Activated T-helper 1 cell treated with anti-CD3 and anti-CD28 coated beads, Interleukin-12 subunit alpha, Interleukin-12 subunit beta, Interleukin-2, Interleukin-4 antibody, amounts not matched to agents 30 ng/mL and 10 ng/mL and 1 ng/mL, durations not matched to agents 14 hours and 24 hours and 36 hours (primary cell): ENCODE measurements around the gene BABAM2. TPM values are rescaled to one million over a fixed set of nuclear protein-coding genes. Genes with fewer than 3 reads are reported as not detected.

ENCODE experiments used
- DNase-seq: peaks from one replicate; pipeline ENCODE4 v3.0.0; 2021; ENCODE audit warnings: low spot score
- H3K27ac Mint-ChIP-seq: one replicate; pipeline ENCODE4 v1.8.0; 2021; ENCODE audit warnings: mild to moderate bottlenecking, mixed read lengths
- H3K27me3 Mint-ChIP-seq: one replicate; pipeline ENCODE4 v1.8.0; 2022; ENCODE audit warnings: mild to moderate bottlenecking, moderate library complexity, mixed read lengths; ENCODE audit not compliant: insufficient read depth
- H3K36me3 Mint-ChIP-seq: one replicate; pipeline ENCODE4 v1.8.0; 2021; ENCODE audit warnings: low read depth, mixed read lengths
- H3K4me1 Mint-ChIP-seq: one replicate; pipeline ENCODE4 v1.8.0; 2021; ENCODE audit warnings: low read depth, mixed read lengths
- H3K4me3 Mint-ChIP-seq: one replicate; pipeline ENCODE4 v1.8.0; 2021; ENCODE audit warnings: mild to moderate bottlenecking, moderate library complexity, mixed read lengths
- H3K9me3 Mint-ChIP-seq: one replicate; pipeline ENCODE4 v1.8.0; 2021; ENCODE audit warnings: mixed read lengths
- intact Hi-C: fragments of 100-400 bp; cut with micrococcal nuclease; formaldehyde crosslinking; loops from one replicate; pipeline ENCODE4 v1.15.1; 2024
- total RNA-seq: library from RNA; stranded (reverse); gene quantifications from 2 replicates; pipeline ENCODE4 v1.2.3, GENCODE V29; 2022

BABAM2 gene
- total RNA-seq, 1 donor from 2014 or later: 46.6 TPM

DNA sequence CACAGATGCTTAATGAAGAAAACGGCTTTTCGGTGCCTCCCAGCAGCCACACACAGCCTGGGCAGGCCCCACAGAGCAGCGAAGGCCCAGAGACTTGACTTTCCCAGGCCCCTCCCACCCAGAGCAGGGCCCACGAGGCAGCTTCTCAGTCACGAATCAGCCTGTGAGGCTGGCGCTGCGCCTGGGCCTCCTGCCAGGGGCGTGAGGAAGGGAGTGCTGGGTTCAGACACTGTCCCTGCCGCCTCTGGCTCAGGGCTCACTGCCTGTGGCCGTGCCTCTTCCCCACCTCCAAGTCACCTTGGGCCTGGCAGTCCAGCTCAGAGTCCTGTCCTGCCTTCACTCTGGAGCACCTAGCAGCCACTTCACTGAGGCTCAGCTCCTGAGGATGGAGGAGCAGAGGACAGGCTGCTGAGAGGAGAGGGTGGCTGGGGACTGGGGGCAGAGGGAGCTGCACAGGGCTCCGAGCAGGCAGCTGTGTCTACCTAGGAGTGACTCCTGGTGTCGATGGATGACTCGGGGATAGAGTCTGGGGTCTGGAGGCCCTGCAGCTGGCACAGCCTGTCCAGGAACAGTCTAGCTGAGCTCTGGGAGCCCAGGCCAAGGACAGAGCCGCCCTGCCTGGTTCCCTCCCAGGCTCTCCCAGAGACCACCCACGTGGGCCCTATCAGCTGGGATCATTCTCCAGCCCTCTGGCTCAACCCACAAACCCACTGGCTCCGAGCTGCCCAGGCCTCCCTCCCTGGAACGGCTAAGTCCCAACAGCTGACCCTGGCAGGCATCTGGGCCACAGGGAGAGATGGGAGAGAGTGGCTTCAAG, 465.8 kb downstream of the BABAM2 start:
- Mint-ChIP-seq H3K4me1 (peaks cover 22% of the 10 kb centered on the region), H3K4me3 (no peak overlapping the region), H3K27me3 (peaks cover 8% of the 10 kb centered on the region), H3K27ac (no peak overlapping the region), H3K9me3 (no peaks in the 10 kb centered on the region), H3K36me3 (peaks cover 1% of the 10 kb centered on the region)
- DNase-seq: no peak
- intact Hi-C loops: no loop called here

DNA sequence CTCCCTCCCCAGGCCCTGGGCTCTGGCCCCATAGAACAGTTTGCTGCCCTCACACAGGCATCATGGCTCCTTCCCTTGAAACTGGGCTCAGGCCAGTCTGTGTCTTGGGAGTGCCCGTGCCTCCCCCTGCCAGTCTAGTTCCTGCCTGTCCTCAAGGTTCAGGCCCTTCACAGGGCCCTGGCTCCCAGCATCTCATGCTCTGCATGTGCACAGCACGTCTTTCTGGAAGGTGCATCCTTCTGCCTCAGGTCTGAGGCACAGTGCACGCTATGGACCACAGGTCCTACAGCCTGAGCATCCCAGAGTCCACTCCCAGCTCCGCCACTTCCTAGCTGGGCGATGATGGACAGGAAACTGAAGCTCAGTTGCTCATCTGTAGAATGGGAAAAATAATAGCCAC, 466.5 kb downstream of the BABAM2 start:
- H3K4me3 Mint-ChIP-seq: no peak overlapping the region

DNA sequence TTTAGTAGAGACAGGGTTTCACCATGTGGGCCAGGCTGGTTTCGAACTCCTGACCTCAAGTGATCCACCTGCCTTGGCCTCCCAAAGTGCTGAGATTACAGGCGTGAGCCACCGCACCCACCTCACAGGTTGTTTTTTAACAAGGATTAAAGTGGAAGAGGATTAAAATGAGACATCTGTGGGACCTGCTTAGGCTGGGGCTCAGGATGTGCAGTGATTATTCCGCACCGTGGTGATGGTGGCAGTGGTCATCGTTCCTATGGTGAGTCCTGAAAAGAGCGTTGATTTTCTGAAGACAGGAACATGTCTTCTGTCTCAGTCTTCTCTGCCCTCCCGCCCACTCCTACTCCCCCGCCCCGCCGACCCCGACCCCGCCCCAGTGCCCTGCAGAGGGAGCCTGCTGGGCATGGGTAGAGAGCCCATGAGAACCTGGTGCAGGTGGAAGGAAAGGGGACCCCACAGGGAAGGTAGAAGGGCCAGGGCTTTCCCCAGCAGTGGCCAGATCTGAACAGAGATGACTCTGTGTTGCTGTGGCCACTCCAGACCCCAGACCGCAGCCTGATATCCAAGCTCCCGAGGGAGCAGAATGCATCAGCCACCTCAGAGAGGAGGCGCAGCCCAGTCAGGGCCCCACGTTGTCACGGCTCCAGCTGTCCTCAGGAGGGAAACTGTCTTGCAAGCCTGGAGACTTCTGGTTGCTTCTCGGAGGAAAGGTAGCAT, 467.6 kb downstream of the BABAM2 start:
- Mint-ChIP-seq H3K27ac (peak overlapping the region; percentile 96), H3K4me1 (peaks cover 33% of the 10 kb centered on the region), H3K36me3 (peaks cover 5% of the 10 kb centered on the region), H3K4me3 (peak overlapping the region; percentile 15), H3K9me3 (no peaks in the 10 kb centered on the region), H3K27me3 (peaks cover 8% of the 10 kb centered on the region)
- DNase-seq: no peak
- intact Hi-C loops: loop anchor here (2.0 kb wide), 1 partner anchor 105 kb away; no protein-coding TSS in a partner anchor

More for the DNA sequence above, 466.5 kb downstream of the BABAM2 start:
- Mint-ChIP-seq H3K27me3 (peaks cover 8% of the 10 kb centered on the region), H3K27ac (no peak overlapping the region), H3K9me3 (no peaks in the 10 kb centered on the region), H3K36me3 (peaks cover 3% of the 10 kb centered on the region), H3K4me1 (peaks cover 28% of the 10 kb centered on the region)
- intact Hi-C loops: no loop called here
- DNase-seq: no peak

DNA sequence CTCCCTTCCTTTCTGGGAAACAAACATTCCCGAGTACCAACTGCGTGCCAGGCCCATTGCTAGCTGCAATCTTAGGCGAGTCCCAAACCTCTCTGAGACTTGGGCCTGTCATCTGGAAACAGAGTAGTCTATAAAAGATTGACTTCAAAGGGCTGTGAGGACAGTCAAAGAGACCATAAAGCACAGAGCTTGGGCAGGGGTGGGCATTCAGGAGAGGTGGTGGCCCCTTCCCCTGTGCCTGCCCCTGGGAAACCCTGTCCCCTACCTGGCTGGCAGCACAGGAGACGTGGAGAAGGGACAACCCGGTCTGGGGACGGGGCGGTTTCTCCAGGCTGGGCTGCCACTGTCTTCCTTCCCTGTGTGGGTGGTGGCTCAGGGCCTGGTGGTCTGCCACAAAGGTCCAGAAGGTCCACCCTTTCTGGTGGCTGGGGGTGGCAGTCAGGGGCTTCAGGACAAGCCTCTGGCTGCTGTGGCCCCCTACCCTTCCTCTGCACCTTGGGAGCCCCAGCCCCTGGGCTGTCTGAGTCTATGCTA, 468.2 kb downstream of the BABAM2 start:
- peak overlapping the region; percentile 61 for H3K4me3 Mint-ChIP-seq

DNA sequence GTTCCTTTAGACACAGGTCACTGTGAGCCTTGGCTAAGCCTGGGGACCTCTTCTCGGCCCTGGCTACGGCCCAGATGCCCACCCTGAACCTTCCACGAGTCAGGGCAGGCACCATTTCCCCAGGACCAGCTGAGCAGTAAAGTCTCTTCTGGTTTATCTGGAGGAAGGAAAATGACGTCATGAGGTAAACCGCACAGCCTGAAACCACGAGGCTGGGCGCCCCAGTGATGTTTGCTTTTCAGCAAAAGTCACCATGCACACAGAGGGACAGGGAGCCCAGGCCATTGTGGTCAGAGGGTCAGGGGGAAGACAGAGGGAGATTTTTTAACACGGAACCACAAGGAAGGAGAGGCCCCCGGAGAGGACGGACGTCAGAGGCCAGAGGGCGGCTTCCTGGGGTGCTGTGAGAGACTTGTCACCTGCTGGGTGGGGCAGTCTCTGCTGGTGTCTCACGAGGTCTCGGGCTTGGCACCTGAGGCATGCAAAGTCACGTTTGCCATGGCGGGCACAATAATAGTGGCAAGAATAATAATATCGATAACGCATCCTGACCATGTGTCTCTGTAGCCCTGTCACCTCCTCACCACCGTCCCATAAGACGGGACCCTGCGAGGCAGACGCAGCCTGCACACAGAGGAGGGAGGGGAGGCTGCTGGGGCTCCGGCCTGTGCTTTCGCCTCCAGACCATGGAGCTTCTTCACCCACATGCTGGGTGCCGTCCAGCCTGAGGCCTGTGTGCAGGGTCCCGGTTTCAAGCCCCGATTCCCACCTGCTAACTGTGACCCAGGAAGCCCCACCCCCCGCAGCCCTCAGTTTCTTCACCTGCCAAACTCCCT, 468.9 kb downstream of the BABAM2 start:
- peaks cover 5% of the 10 kb centered on the region for H3K36me3 Mint-ChIP-seq
- intact Hi-C loops: loop anchor here (1.0 to 2.0 kb wide), 4 partner anchors 31 to 107 kb away; no protein-coding TSS in a partner anchor
- peaks cover 44% of the 10 kb centered on the region for H3K4me1 Mint-ChIP-seq
- DNase-seq: peak; percentile 84
- peak overlapping the region; percentile 61 for H3K4me3 Mint-ChIP-seq
- H3K27me3 Mint-ChIP-seq: peaks cover 10% of the 10 kb centered on the region
- H3K9me3 Mint-ChIP-seq: no peaks in the 10 kb centered on the region
- peak overlapping the region; percentile 96 for H3K27ac Mint-ChIP-seq

More for the DNA sequence above, 468.2 kb downstream of the BABAM2 start:
- Mint-ChIP-seq H3K36me3 (peaks cover 5% of the 10 kb centered on the region), H3K27me3 (peaks cover 10% of the 10 kb centered on the region), H3K4me1 (peaks cover 37% of the 10 kb centered on the region), H3K27ac (peak overlapping the region; percentile 96), H3K9me3 (no peaks in the 10 kb centered on the region)
- DNase-seq: no peak
- intact Hi-C loops: loop anchor here (1.0 to 2.0 kb wide), 4 partner anchors 32 to 106 kb away; no protein-coding TSS in a partner anchor

DNA sequence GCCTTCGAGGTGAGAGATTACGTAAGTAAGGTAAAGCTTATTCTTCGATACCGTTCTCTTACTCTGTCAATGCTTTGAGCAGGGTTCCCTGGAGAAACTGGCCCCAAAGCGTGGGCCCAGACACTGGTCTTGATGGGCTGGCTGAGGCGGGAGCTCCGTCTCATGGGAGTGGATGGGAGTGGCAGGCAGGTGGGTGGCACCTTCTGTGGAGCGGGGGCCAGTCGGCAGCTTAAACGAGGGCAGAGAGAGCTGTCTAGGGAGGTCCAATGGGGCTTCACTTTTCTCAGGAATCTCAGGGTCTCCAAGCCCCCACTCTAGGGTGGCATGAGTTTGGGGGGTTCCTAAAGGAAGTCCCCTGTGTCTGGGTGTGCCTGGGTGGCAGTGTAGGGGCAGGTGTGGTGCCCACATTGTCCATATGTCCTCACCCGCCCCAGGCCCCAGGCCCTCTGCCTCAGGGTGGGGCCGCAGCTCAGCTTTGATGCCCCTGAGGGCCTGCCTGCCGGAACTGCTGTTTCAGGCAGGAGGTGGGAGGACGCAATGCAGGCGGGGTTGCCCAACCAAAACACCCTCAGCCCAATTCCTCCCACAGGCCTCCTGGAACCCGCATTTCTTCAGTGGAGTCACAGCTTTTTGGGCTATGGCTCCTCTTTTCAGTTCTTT, 469.7 kb downstream of the BABAM2 start:
- peak overlapping the region; percentile 26 for H3K4me3 Mint-ChIP-seq
- intact Hi-C loops: no loop called here
- no peak for DNase-seq

DNA sequence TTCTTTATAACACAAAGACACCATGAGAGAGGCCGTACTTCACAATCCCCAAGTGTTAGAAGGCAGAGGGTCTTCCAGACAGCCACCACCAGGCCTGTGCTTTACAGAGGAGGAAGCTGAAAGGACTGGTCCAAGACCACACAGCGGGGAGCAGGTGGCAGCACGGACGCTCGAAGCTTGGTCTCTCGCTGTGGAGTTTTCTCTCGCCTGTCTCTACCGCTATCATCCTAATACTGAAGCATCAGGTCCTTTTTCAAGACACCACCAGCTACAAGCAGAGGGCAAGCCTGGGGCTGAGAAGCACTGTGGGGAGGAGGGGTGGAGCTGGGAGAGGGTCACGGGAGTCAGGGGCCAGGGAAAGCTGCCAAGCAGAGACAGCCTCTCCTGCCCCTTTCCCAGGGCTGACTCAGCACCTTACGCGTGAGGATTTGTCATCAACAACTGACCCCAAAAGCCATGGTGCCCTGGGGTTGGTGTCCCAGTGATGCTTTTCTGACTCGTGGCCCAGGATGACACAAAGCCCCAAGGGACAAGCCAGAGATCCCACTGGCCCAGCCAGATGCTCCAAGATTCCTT, 470.3 kb downstream of the BABAM2 start:
- intact Hi-C loops: no loop called here
- no peak for DNase-seq
- H3K4me3 Mint-ChIP-seq: no peak overlapping the region
- peak overlapping the region; percentile 31 for H3K27ac Mint-ChIP-seq
- H3K9me3 Mint-ChIP-seq: no peaks in the 10 kb centered on the region
- peaks cover 58% of the 10 kb centered on the region for H3K4me1 Mint-ChIP-seq
- H3K36me3 Mint-ChIP-seq: peaks cover 5% of the 10 kb centered on the region
- H3K27me3 Mint-ChIP-seq: peaks cover 10% of the 10 kb centered on the region

More for the DNA sequence above, 469.7 kb downstream of the BABAM2 start:
- Mint-ChIP-seq H3K27ac (peak overlapping the region; percentile 34), H3K4me1 (peaks cover 52% of the 10 kb centered on the region), H3K36me3 (peaks cover 5% of the 10 kb centered on the region), H3K9me3 (no peaks in the 10 kb centered on the region), H3K27me3 (peaks cover 10% of the 10 kb centered on the region)

DNA sequence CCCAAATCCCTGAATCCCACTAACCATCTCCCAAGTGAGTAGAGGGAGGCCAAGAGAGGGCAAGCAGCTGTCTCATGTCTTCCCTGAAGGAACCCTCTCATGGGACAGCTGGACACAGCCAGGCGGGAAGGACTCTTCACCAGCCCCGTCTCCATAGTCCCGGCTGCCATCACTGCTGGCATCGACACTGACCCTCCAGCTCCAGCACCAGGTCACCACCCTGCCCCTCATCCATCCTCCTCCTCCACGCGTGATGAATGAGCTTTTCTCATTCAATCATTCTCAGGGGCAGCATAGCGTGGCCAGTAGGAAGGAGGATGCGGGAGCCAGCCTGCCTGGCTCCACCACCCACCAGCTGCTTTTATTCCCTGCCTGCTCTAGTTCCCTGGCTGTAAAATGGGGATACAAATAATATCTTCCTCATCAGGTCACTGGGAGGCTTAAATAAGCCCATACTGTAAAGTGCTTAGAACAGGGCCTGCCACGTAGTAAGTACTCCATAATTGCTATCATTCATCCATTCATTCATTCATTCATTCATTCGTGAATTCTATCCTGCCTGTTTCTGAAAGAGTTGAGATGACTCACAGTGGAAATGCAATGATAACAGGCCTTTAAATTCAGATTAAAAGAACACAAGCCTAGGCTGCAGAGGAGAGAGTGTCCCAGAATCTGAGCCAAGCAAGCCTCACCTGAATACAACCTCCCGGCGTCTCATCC, 471.6 kb downstream of the BABAM2 start:
- peaks cover 10% of the 10 kb centered on the region for H3K27me3 Mint-ChIP-seq
- no peak for DNase-seq
- H3K36me3 Mint-ChIP-seq: peaks cover 5% of the 10 kb centered on the region
- no peak overlapping the region for H3K4me3 Mint-ChIP-seq
- H3K9me3 Mint-ChIP-seq: no peaks in the 10 kb centered on the region
- H3K27ac Mint-ChIP-seq: peak overlapping the region; percentile 48
- intact Hi-C loops: no loop called here
- H3K4me1 Mint-ChIP-seq: peaks cover 71% of the 10 kb centered on the region

DNA sequence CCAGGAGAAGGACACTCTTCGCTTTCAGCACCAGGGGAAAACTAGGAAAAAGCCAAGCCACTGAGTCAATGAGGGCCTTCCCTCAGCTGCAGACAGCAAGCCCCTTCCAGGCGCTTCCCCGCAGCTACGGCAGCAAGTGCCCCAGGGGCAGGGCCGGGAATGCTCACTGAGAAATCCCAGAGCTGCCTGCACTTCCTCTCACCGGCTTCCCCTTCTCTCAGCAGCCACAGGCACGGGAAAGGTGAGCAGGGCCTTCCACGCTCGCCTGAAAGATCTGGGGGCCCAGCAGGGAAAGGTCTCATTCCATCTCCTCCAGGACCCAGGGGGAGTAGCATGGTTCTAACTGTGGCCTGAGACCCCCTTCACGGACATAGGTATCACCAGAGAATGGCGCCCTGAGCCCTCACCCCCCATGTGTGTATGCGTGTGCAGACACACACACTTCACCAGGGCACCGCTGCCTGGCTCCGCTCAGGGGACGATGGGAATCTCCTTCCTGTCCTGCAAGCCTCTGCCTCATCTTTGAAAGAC, 472.5 kb downstream of the BABAM2 start:
- no peak for DNase-seq
- Mint-ChIP-seq H3K27ac (no peak overlapping the region), H3K4me1 (peaks cover 76% of the 10 kb centered on the region), H3K36me3 (peaks cover 5% of the 10 kb centered on the region), H3K9me3 (no peaks in the 10 kb centered on the region), H3K27me3 (peaks cover 6% of the 10 kb centered on the region), H3K4me3 (no peak overlapping the region)
- intact Hi-C loops: no loop called here

DNA sequence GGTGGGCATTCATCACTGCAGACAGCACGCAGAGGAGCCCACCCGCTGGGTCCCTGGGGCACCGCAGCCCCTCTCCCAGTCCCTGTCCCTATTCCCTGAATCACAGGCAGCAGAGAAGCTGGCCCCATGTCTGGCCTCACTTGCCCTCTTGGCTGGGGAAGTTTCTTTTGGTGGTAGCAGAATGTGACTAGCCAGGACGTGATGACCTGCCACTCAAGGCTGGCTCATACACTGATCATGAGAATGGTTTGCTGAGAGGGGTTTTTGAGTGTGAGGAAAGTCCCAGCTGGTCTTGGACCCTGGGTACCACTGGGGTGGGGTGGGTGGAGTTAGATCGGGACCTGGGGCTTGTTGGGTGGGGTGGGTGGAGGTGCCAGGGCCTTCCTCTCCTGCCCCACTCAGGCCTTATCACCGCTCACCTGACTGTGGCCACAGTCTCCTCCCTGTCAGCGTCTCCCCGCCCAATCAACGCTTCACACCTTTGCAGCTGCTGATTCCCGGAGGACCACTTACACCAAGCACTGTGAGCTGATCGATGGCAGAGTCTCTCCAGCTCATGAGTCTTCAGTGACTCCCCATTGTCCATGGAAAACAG, 473.3 kb downstream of the BABAM2 start:
- H3K9me3 Mint-ChIP-seq: no peaks in the 10 kb centered on the region
- H3K27me3 Mint-ChIP-seq: peaks cover 6% of the 10 kb centered on the region
- peaks cover 5% of the 10 kb centered on the region for H3K36me3 Mint-ChIP-seq
- H3K4me3 Mint-ChIP-seq: no peak overlapping the region
- intact Hi-C loops: no loop called here
- no peak overlapping the region for H3K27ac Mint-ChIP-seq
- DNase-seq: no peak
- peaks cover 72% of the 10 kb centered on the region for H3K4me1 Mint-ChIP-seq

DNA sequence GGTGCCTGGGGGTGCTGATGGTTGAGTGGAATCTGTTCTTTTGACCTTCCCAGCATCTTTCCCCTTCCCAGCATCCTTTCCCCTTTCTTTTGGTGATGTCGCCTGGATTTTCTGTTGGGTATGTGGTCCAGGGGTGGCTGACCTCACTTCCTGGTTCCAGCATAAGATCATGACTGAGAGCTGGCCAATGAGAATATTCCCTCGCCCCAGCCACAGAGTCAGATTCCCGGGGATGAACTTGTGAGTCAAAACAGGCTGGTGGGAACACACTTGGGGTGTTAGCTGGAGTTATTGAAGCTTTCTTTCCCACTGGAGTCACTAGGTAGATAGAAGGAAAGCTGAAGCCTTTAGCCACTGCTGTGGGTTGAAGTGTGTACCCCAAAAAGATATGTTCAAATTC, 474.1 kb downstream of the BABAM2 start:
- peaks cover 9% of the 10 kb centered on the region for H3K27me3 Mint-ChIP-seq
- no peak for DNase-seq
- no peak overlapping the region for H3K4me3 Mint-ChIP-seq
- H3K36me3 Mint-ChIP-seq: peaks cover 4% of the 10 kb centered on the region
- H3K9me3 Mint-ChIP-seq: no peaks in the 10 kb centered on the region
- peaks cover 64% of the 10 kb centered on the region for H3K4me1 Mint-ChIP-seq
- intact Hi-C loops: no loop called here
- no peak overlapping the region for H3K27ac Mint-ChIP-seq
